Measurements from ENCODE around the gene MIPOL1.
"Not testable (repeated sequence)": the region's sequence is repeated elsewhere in the genome, so short reads cannot be mapped to it uniquely, and the experiment has no call there.

The MIPOL1 gene, protein sequence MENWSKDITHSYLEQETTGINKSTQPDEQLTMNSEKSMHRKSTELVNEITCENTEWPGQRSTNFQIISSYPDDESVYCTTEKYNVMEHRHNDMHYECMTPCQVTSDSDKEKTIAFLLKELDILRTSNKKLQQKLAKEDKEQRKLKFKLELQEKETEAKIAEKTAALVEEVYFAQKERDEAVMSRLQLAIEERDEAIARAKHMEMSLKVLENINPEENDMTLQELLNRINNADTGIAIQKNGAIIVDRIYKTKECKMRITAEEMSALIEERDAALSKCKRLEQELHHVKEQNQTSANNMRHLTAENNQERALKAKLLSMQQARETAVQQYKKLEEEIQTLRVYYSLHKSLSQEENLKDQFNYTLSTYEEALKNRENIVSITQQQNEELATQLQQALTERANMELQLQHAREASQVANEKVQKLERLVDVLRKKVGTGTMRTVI

GRCh38 chr14:37197421-37198272, at the start of gene MIPOL1:
TSS of gene MIPOL1 (plus strand) at chr14:37197937. CDS start at chr14:37247889, 49,952 bp downstream.
- peak; percentile 38 for DNase-seq

DNA sequence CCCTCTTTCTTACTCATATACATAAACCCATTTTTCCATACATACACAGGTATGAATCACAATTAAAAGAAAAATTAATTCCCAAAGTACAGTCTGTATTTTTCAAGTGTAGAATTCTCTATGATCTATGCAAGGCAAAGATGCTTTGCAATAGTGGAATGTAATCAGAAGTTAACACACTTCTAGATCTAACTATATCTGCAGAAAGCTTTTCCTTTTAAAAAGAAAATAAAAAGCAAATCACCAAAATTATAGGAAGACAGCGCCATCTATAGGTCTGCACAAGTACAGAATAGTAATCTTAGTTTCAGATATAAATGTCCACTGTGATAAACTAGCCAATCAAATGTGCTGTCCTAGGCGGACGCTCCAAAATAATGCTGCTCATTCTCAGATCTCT, 47.3 kb upstream of the MIPOL1 start:
- peak; percentile 26 for DNase-seq

DNA sequence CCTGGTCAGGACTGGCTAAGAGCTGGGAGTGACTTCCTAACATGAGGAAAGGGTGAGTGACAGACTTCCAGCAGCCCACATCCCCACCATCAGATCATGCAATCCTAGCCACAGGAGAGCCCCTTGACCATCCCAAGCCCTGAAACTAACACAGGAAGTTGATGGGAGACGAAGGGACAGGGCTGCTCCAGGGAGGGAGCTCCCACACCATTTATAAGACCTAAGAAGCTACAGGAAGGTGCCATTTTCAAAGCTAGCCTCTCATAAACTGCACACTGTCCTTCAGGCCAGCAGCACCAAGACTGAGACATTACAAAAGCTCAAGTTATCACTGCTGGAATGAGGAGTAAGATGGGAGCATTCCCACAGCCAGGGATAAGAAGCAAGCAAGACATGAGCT, 44.7 kb upstream of the MIPOL1 start:
- no peak for DNase-seq

DNA sequence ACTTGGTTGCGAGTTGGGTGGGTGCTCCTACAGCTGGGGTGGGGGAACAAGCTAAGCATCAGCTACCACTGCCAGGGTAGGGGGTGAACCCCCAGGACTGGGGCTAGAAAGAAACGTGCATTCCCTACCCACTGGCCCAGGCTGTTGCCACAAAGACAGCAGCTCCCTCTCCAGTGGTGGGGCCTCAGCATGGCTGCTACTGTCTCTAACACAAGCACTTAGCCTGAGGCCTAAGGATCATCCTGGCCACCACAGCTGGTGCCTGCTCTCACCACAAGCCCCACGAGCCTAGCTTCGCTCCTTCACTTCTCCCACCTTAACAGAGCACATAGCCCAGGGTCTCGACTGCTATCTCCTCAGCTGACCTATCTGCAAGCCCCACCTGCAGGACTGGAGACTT, 44.3 kb upstream of the MIPOL1 start:
- no peak for DNase-seq

DNA sequence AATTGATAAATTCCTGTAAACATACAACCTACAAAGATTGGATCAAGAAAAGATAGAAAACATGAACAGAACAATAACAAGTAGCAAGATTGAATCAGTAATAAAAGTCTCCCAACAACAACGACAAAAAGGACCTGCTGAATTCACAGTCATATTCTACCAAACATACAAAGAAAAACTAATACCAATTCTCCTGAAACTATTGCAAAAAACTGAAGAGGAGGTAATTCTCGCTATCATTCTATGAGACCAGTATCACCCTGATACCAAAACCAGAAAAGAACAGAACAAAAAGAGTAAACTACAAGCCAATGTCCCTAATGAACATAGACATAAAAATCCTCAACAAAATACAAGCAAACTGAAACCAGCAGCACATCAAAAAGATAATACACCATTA, 39.8 kb upstream of the MIPOL1 start:
- DNase-seq: no peak

- DNase-seq: not testable (repeated sequence)
Measured at GRCh38 chr14:37162307-37162706, 35.4 kb upstream of the MIPOL1 start.

- DNase-seq: no peak
Measured at GRCh38 chr14:37165794-37166193, 31.9 kb upstream of the MIPOL1 start.

DNA sequence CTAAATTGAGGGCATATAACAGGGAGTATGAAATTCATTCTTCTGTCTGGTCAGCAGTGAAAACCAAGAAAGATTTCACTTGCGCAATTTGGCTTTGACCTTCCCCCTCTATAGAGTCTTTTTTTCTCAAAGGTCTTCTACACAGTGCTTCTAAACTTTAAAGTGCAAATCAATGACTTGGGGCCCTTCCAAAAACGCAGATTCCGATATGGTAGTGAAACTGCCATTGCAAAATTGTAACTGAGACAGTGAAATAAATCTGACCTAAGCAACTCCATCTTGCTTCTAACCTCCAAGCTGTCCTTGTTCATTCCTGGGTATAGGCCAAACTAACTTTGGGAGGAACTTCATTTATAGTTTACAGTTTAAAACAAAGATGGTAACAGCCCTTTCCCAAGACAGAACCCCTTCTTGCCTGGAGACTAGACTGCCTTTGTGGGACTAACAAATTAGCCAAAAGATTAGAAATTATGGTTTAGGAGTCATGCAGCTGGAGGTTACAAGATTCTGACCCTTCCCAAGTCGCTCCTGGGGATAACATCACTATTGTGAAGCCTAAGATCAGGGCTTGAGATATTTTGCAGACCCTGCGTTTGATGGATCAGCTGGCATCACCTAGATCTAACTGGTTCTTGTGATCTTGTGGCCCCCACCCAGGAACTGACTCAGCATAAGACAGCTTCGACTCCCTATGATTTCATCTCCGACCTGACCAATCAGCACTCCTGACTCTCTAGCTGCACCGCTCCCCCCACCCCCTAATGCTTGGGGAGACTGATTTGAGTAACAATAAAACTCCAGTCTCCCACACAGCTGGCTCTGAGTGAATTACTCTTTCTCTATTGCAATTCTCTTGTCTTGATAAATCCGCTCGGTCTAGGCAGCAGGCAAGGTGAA, 30.3 kb upstream of the MIPOL1 start:
- DNase-seq: no peak

- no peak for DNase-seq
Measured at GRCh38 chr14:37168721-37169120, 29.0 kb upstream of the MIPOL1 start.

DNA sequence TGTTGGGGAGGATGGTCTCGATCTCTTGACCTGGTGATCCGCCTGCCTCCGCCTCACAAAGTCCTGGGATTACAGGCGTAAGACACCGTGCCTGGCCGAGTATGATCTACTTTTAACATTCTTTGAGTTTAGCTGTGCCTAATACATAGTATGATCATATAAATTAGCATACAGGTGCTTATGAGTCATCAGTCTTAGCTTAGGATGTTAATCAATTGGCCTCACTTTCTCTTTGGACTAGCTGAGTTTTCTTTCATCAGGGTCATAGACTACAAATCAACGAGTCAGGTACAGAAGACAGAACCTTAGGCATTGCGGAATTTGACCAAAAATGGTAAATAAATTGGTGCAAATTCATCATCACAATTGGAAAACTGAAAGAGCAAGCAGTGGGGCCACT, 27.5 kb upstream of the MIPOL1 start:
- no peak for DNase-seq

- DNase-seq: no peak
Measured at GRCh38 chr14:37170993-37171392, 26.7 kb upstream of the MIPOL1 start.

GRCh38 chr14:37171678-37172023, 26.1 kb upstream of the MIPOL1 start:
- DNase-seq: no peak

GRCh38 chr14:37172024-37172869, 25.5 kb upstream of the MIPOL1 start, which contains the start of gene SLC25A21:
TSS of gene SLC25A21 (minus strand) at chr14:37172606.
- DNase-seq: peak; percentile 50

DNA sequence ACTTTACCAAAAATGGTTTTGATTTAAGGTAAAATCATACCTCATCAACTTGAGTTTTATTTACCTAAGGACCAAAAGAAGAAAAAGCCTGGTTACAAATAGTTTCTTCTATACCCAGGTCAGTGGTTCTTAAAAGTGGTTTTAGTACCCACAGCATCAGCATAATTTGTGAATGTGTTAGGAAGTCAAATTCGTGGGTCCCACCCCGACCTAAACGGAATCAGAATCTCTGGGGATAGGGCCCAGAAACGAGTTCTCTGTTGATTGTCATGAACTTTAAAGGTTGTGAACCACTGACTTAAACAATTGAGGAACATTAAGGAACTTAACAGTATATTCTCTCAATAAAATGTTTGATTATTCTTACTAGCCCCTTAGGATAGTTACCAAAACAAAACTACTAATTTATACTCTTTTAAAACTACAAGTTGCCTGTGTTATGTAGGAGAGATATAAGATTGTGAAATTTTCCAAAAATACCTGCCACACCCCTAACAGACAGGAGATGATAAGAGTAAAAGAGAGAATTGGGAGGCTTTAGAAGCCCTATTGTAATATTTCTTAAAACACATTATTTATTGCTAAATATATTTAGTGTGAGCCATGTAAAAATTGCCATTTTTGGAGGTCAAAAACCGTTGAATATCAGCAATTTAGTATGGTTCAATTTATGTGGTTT, 24.7 kb upstream of the MIPOL1 start:
- no peak for DNase-seq

DNA sequence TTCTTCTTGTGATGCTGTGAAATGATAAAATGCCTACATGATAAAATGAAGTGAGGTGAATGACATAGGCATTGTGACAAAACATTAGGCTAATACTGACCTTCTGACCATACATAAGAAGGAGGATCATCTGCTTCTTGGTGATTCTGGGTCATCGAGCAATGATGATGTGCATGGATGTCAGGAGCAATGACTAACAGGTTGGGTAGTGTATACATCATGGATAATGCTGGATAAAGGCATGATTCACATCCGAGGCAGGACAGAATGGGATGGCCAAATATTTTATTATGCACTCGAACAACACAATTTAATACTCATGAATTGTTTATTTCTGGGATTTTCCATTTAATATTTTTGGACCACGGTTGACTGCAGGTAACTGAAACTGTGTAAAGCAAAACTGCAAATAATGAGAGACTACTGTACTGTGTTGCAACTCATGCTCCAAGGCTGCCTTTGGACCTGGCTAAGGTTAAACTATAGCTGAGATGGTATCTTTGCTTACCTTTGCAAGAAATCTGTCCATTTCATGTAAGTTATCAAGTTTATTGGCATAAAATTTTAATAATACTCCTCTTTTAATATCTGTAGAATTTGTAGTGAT, 17.7 kb upstream of the MIPOL1 start:
- DNase-seq: no peak

- DNase-seq: not testable (repeated sequence)
Measured at GRCh38 chr14:37180886-37181285, 16.9 kb upstream of the MIPOL1 start.

DNA sequence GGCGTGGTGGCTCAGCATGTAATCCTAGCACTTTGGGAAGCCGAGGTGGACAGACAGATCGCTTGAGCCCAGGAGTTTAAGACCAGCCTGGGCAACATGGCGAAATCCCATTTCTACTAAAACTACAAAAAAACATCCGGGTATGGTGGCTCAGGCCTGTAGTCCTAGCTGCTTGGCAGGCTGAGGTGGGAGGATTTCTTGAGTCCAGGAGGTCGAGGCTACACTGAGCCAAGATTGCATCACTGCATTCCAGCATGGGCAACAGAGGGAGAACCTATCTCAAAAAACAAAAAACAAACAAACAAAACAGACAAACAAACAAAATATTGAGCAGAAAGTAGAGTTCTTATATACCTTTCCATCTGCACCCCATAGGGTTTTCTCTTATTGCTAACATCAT, 16.3 kb upstream of the MIPOL1 start:
- DNase-seq: no peak

DNA sequence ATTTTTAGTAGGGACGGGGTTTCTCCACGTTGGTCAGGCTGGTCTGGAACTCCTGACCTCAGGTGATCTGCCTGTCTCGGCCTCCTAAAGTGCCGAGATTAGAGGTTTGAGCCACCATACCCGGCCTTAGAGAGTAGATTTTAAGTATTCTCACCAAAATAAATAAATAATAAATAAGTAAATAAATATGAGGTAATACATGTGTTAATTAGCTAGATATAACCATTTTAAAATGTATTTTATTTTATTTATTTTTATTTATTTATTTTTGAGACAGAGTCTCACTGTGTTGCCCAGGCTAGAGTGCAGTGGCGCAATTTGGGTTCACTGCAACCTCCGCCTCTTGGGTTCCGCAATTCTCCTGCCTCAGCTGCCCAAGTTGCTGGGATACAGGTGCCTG, 13.2 kb upstream of the MIPOL1 start:
- not testable (repeated sequence) for DNase-seq

GRCh38 chr14:37185670-37186069, 12.1 kb upstream of the MIPOL1 start:
- no peak for DNase-seq

GRCh38 chr14:37186865-37187264, 10.9 kb upstream of the MIPOL1 start:
- no peak for DNase-seq

DNA sequence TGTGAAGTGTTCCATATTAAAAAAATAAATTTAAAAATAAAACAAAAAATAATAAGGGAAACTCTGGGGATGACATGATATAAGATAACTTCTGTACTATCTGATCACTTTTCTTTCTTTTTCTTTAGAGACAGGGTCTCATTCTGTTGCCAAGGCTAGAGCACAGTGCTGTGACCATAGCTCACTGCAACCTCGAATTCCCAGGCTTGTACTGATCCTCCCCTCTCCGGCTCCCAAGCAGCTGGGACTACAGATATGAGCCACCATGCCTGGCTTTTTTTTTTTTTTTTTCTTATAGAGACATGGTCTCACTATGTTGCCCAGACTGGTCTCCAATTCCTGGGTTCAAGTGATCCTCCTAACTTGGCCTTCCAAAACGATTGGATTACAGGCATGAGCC, 10.4 kb upstream of the MIPOL1 start:
- no peak for DNase-seq

Data from NCI-H2081 treated with DMSO at 0.1 percent for 48 hours (cell line).